DMS 273 treated with DMSO at 0.1 percent for 48 hours (cell line): ENCODE results near the gene PALM3.
A peak's percentile ranks its signal among the peaks of the same experiment; 100 is the strongest.

Experiments
- DNase-seq: peaks from one replicate; lab custom pipeline; 2025; lab: John Stamatoyannopoulos, UW

PALM3 gene

GRCh38 chr19:14089412-14089661, 27.5 kb upstream of the PALM3 start:
- DNase-seq = no peak

GRCh38 chr19:14088634-14089411, 26.9 kb upstream of the PALM3 start:
- no peak for DNase-seq

- no peak for DNase-seq
Observed at GRCh38 chr19:14086098-14086497, 24.2 kb upstream of the PALM3 start.

- no peak for DNase-seq
Observed at GRCh38 chr19:14085309-14085995, 23.6 kb upstream of the PALM3 start, which contains the start of gene C19orf67. Gene C19orf67 (minus strand): TSS chr19:14085783. CDS start chr19:14085627, 156 bp downstream.

- DNase-seq = no peak
Observed at GRCh38 chr19:14082675-14082960, 20.7 kb upstream of the PALM3 start.

- no peak for DNase-seq
Observed at GRCh38 chr19:14081797-14082674, 20.2 kb upstream of the PALM3 start.

GRCh38 chr19:14080887-14081796, 19.3 kb upstream of the PALM3 start:
- DNase-seq = peak; percentile 97

- no peak for DNase-seq
Observed at GRCh38 chr19:14078411-14078810, 16.5 kb upstream of the PALM3 start.

- DNase-seq = no peak
Observed at GRCh38 chr19:14073925-14074838, 12.3 kb upstream of the PALM3 start.

- peak; percentile 13 for DNase-seq
Observed at GRCh38 chr19:14073261-14073924, 11.5 kb upstream of the PALM3 start.

- DNase-seq = no peak
Observed at GRCh38 chr19:14072535-14073260, 10.8 kb upstream of the PALM3 start, which contains the start of gene MISP3. Gene MISP3 (plus strand): TSS chr19:14072786. CDS start chr19:14073310, 524 bp downstream.

- DNase-seq = no peak
Observed at GRCh38 chr19:14070268-14071050, 8.6 kb upstream of the PALM3 start.

- no peak for DNase-seq
Observed at GRCh38 chr19:14066134-14066533, 4.3 kb upstream of the PALM3 start.

- no peak for DNase-seq
Observed at GRCh38 chr19:14063105-14063504, 1.2 kb upstream of the PALM3 start.

GRCh38 chr19:14062558-14062855, 631 bp upstream of the PALM3 start:
- DNase-seq = no peak

GRCh38 chr19:14061081-14061749, 661 bp downstream of the PALM3 start:
- DNase-seq = no peak

- DNase-seq = no peak
Observed at GRCh38 chr19:14059652-14060155, 2.2 kb downstream of the PALM3 start.

- no peak for DNase-seq
Observed at GRCh38 chr19:14059093-14059480, 2.8 kb downstream of the PALM3 start.
